Liver (tissue), 9 donors: ENCODE data around the gene FASN. TPM values are rescaled to one million over a fixed set of nuclear protein-coding genes. Genes with fewer than 3 reads are reported as not detected.

Experiments used
- DNase-seq: peaks from one replicate; pipeline ENCODE4 v3.0.0-alpha.2; 2017; ENCODE audit warnings: low spot score
- H3K27ac ChIP-seq, 2 donors: one replicate each; pipeline ENCODE4 v1.7.0; 2013; ENCODE audit warnings: inconsistent platforms in 2 of 2, low read length in 2 of 2, control low read depth in 1 of 2, low read depth in 1 of 2, mild to moderate bottlenecking in 1 of 2
- H3K27me3 ChIP-seq, 4 donors: one replicate each; pipeline versions ENCODE4 v1.6.1 to v1.7.0; 2013; ENCODE audit warnings: low read length in 3 of 4, inconsistent platforms in 1 of 4, mild to moderate bottlenecking in 1 of 4, moderate library complexity in 1 of 4; ENCODE audit not compliant: control insufficient read depth in 4 of 4, insufficient read depth in 4 of 4
- H3K36me3 ChIP-seq, 4 donors: one replicate each; pipeline versions ENCODE4 v1.6.1 to v1.7.0; 2013; ENCODE audit warnings: low read length in 3 of 4, mild to moderate bottlenecking in 3 of 4, low read depth in 1 of 4, moderate library complexity in 1 of 4; ENCODE audit not compliant: control insufficient read depth in 4 of 4, insufficient read depth in 3 of 4
- H3K4me1 ChIP-seq, 4 donors: one replicate each; pipeline versions ENCODE4 v1.6.1 to v1.7.0; 2013; ENCODE audit warnings: low read length in 3 of 4, mild to moderate bottlenecking in 3 of 4, moderate library complexity in 1 of 4; ENCODE audit not compliant: control insufficient read depth in 4 of 4, insufficient read depth in 4 of 4
- H3K4me3 ChIP-seq, 3 donors: one replicate each; pipeline versions ENCODE4 v1.6.1 to v1.7.0; 2013; ENCODE audit warnings: low read length in 3 of 3, control low read depth in 1 of 3, low read depth in 1 of 3, mild to moderate bottlenecking in 1 of 3
- H3K9ac ChIP-seq, 2 donors: one replicate each; pipeline ENCODE4 v1.7.0; 2013; ENCODE audit warnings: low read length in 2 of 2, mild to moderate bottlenecking in 2 of 2, moderate library complexity in 2 of 2, control low read depth in 1 of 2, low read depth in 1 of 2
- H3K9me3 ChIP-seq, 4 donors: one replicate each; pipeline versions ENCODE4 v1.6.1 to v1.7.0; 2013; ENCODE audit warnings: low read length in 3 of 4; ENCODE audit not compliant: control insufficient read depth in 4 of 4
- EGR1 ChIP-seq, 2 donors: IDR thresholded peaks; 2 replicates each; pipeline ENCODE4 v1.6.1; 2016 to 2018; ENCODE audit warnings: antibody characterized with exemption in 2 of 2, low read depth in 2 of 2
- FOXA1 ChIP-seq: IDR thresholded peaks from 2 replicates; pipeline ENCODE4 v1.6.1; 2016; ENCODE audit warnings: antibody characterized with exemption
- FOXA2 ChIP-seq: IDR thresholded peaks from 2 replicates; pipeline ENCODE4 v1.6.1; 2016; ENCODE audit warnings: antibody characterized with exemption
- GABPA ChIP-seq, 2 donors: IDR thresholded peaks in 1 of 2; conservative IDR thresholded peaks in 1 of 2; 2 replicates each; pipeline ENCODE4 v1.6.1; 2016; ENCODE audit warnings: antibody characterized with exemption in 2 of 2, mild to moderate bottlenecking in 1 of 2, moderate library complexity in 1 of 2
- HNF4A ChIP-seq, 2 donors: conservative IDR thresholded peaks; 2 replicates each; pipeline ENCODE4 v1.6.1; 2016; ENCODE audit warnings: antibody characterized with exemption in 2 of 2, mild to moderate bottlenecking in 2 of 2
- HNF4G ChIP-seq: IDR thresholded peaks from 2 replicates; pipeline ENCODE4 v1.6.1; 2016; ENCODE audit warnings: antibody characterized with exemption
- JUND ChIP-seq, 2 donors: IDR thresholded peaks; 2 replicates each; pipeline ENCODE4 v1.6.1; 2016; ENCODE audit warnings: antibody characterized with exemption in 2 of 2
- NR2F2 ChIP-seq: IDR thresholded peaks from 2 replicates; pipeline ENCODE4 v1.6.1; 2016; ENCODE audit warnings: antibody characterized with exemption
- RAD21 ChIP-seq, 2 donors: IDR thresholded peaks; 2 replicates each; pipeline ENCODE4 v1.6.1; 2016; ENCODE audit warnings: antibody characterized with exemption in 2 of 2, mild to moderate bottlenecking in 2 of 2
- RXRA ChIP-seq, 2 donors: IDR thresholded peaks; 2 replicates each; pipeline ENCODE4 v1.6.1; 2017 to 2018; ENCODE audit warnings: antibody characterized with exemption in 2 of 2, mild to moderate bottlenecking in 1 of 2
- SP1 ChIP-seq: IDR thresholded peaks from 2 replicates; pipeline ENCODE4 v1.6.1; 2018; ENCODE audit warnings: antibody characterized with exemption, mild to moderate bottlenecking
- TAF1 ChIP-seq: conservative IDR thresholded peaks from 2 replicates; pipeline ENCODE4 v1.6.1; 2016; ENCODE audit warnings: antibody characterized with exemption, mild to moderate bottlenecking
- YY1 ChIP-seq: IDR thresholded peaks from 2 replicates; pipeline ENCODE4 v1.6.1; 2016; ENCODE audit warnings: antibody characterized with exemption, mild to moderate bottlenecking
- WGBS: extraction: QIAGEN DNeasy Blood & Tissue Kit; methylation state at CpG from one replicate; pipeline ENCODE4 v1.1.7; 2013; 5-methylcytosine and 5-hydroxymethylcytosine counted together
- polyA plus RNA-seq, 2 donors: library from polyadenylated mRNA; stranded (reverse) in 1 of 2; unstranded in 1 of 2; fragments of 200-250 nt in 1 of 2; fragments of >200 nt in 1 of 2; fragmentation: Nextera tagmentation in 1 of 2; extraction: Ambion mirVana in 1 of 2; gene quantifications; one replicate each; pipeline versions ENCODE4 v1.2.1 to v1.2.3, GENCODE V29; 2013 to 2015
- total RNA-seq, 2 donors: library from RNA; depleted of rRNA; stranded (reverse); fragments of >200 nt; gene quantifications; one replicate each; pipeline ENCODE4 v1.2.3, GENCODE V29; 2014
- TF ChIP-seq, protein P1 (sequence below): IDR thresholded peaks from 2 replicates; pipeline ENCODE4 v1.6.1; 2016; ENCODE audit warnings: antibody characterized with exemption
- TF ChIP-seq, protein P2 (sequence below): IDR thresholded peaks from 2 replicates; pipeline ENCODE4 v1.6.1; 2016; ENCODE audit warnings: antibody characterized with exemption
- TF ChIP-seq, protein P3 (sequence below): fragments of 150-350 bp; IDR thresholded peaks from 2 replicates; pipeline ENCODE4 v1.5.1; 2017; ENCODE audit warnings: improper control_type of control experiment, low read depth, low read length; ENCODE audit not compliant: missing input control
- TF ChIP-seq, protein P4 (sequence below): IDR thresholded peaks from 2 replicates; pipeline ENCODE4 v1.6.1; 2016; ENCODE audit warnings: antibody characterized with exemption
- TF ChIP-seq, protein P5 (sequence below): IDR thresholded peaks from 2 replicates; pipeline ENCODE4 v1.6.1; 2016; ENCODE audit warnings: antibody characterized with exemption, mild to moderate bottlenecking
- donor health status: healthy.
- donor health status: healthy.
- donor health status: healthy.
- donor health status: healthy.
- donor health status: healthy.

FASN gene
- total and polyA plus RNA-seq, 4 donors, result 53.1 to 229 (median 130) TPM

DNA sequence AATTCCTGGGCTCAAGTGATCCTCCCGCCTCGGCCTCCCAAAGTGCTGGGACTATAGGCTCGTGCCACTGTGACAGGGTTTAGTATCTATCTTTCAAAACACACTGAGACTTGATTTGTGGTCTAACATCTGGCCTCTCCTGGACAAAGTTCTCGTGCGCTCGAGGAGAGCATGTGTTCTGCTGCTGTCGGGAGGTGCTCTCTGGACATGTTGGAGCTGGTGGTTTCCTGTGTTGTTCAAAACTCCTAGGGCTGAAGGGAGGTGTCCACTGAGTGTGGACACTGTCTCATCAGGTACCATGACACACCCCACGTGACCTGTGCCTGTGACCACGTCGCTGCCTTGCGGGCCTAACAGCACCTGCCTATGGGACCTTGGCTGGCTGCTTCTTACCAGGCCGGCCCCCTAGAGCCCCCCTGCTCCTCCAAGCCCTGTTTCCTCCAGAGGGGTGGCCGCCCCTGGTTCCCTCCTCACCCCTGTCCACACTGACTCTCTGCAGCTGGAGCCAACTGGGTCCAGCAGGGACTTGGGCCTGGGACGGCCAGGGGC lies 52.0 kb downstream of the FASN start:
- H3K27me3 ChIP-seq, result no peaks in the 10 kb centered on the region
- no peak overlapping the region for H3K9ac ChIP-seq
- H3K27ac ChIP-seq, result peak overlapping the region; percentile 40 to 77
- DNase-seq, result no peak
- WGBS, result 75% methylated on average over 14 of the region's 14 CpGs
- H3K4me1 ChIP-seq, result peaks cover 13 to 64% (median 45%) of the 10 kb centered on the region in 4 donors
- TF ChIP-seq, protein P1, sequence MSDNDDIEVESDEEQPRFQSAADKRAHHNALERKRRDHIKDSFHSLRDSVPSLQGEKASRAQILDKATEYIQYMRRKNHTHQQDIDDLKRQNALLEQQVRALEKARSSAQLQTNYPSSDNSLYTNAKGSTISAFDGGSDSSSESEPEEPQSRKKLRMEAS, result no peak
- TF ChIP-seq HNF4A (conservative IDR thresholded peaks at IDR 0.05) (peak; percentile 9 to 39), YY1 (no peak)
- TF ChIP-seq, protein P2, sequence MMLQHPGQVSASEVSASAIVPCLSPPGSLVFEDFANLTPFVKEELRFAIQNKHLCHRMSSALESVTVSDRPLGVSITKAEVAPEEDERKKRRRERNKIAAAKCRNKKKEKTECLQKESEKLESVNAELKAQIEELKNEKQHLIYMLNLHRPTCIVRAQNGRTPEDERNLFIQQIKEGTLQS, result no peak
- no peaks in the 10 kb centered on the region for H3K9me3 ChIP-seq
- peaks cover 0 to 8% (median 2%) of the 10 kb centered on the region in 4 donors for H3K36me3 ChIP-seq
- no peak overlapping the region for H3K4me3 ChIP-seq

DNA sequence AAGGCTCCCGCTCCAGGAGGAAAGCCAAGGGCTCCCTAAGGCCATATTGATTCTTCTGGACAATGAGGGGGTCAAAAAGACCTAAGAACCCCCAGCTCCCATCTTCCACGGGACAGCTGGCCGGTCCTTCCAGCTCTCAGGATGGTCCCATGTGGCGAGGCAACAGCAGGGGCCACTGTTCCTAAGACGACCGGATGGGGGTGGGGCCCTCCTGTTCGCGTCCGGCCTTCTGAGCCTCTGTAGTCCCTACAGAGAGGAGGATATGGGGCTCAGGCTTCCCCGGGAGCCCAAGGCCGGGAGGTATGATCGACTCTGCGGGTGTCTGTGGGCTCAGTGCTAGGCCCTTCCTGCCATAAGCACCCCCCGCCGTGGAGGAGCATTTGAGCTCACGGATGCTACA lies 54.5 kb downstream of the FASN start:
- WGBS, result 83% methylated on average over 16 of the region's 16 CpGs
- TF ChIP-seq FOXA2 (no peak), GABPA (IDR thresholded peaks at IDR 0.05 in 1 of 2, conservative IDR thresholded peaks at IDR 0.05 in 1 of 2) (no peak), HNF4A (conservative IDR thresholded peaks at IDR 0.05) (no peak), FOXA1 (no peak), EGR1 (IDR thresholded peaks at IDR 0.05; ENCODE audit: low read depth in 2 of 2) (no peak), RAD21 (IDR thresholded peaks at IDR 0.05) (no peak), YY1 (no peak), SP1 (no peak), JUND (IDR thresholded peaks at IDR 0.05) (no peak), RXRA (IDR thresholded peaks at IDR 0.05) (no peak), TAF1 (no peak), NR2F2 (no peak), HNF4G (no peak)
- TF ChIP-seq, protein P2, result no peak
- TF ChIP-seq, protein P1, result no peak
- TF ChIP-seq, protein P3, sequence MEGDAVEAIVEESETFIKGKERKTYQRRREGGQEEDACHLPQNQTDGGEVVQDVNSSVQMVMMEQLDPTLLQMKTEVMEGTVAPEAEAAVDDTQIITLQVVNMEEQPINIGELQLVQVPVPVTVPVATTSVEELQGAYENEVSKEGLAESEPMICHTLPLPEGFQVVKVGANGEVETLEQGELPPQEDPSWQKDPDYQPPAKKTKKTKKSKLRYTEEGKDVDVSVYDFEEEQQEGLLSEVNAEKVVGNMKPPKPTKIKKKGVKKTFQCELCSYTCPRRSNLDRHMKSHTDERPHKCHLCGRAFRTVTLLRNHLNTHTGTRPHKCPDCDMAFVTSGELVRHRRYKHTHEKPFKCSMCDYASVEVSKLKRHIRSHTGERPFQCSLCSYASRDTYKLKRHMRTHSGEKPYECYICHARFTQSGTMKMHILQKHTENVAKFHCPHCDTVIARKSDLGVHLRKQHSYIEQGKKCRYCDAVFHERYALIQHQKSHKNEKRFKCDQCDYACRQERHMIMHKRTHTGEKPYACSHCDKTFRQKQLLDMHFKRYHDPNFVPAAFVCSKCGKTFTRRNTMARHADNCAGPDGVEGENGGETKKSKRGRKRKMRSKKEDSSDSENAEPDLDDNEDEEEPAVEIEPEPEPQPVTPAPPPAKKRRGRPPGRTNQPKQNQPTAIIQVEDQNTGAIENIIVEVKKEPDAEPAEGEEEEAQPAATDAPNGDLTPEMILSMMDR, result no peak
- TF ChIP-seq, protein P4, sequence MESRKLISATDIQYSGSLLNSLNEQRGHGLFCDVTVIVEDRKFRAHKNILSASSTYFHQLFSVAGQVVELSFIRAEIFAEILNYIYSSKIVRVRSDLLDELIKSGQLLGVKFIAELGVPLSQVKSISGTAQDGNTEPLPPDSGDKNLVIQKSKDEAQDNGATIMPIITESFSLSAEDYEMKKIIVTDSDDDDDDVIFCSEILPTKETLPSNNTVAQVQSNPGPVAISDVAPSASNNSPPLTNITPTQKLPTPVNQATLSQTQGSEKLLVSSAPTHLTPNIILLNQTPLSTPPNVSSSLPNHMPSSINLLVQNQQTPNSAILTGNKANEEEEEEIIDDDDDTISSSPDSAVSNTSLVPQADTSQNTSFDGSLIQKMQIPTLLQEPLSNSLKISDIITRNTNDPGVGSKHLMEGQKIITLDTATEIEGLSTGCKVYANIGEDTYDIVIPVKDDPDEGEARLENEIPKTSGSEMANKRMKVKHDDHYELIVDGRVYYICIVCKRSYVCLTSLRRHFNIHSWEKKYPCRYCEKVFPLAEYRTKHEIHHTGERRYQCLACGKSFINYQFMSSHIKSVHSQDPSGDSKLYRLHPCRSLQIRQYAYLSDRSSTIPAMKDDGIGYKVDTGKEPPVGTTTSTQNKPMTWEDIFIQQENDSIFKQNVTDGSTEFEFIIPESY, result no peak
- TF ChIP-seq, protein P5, sequence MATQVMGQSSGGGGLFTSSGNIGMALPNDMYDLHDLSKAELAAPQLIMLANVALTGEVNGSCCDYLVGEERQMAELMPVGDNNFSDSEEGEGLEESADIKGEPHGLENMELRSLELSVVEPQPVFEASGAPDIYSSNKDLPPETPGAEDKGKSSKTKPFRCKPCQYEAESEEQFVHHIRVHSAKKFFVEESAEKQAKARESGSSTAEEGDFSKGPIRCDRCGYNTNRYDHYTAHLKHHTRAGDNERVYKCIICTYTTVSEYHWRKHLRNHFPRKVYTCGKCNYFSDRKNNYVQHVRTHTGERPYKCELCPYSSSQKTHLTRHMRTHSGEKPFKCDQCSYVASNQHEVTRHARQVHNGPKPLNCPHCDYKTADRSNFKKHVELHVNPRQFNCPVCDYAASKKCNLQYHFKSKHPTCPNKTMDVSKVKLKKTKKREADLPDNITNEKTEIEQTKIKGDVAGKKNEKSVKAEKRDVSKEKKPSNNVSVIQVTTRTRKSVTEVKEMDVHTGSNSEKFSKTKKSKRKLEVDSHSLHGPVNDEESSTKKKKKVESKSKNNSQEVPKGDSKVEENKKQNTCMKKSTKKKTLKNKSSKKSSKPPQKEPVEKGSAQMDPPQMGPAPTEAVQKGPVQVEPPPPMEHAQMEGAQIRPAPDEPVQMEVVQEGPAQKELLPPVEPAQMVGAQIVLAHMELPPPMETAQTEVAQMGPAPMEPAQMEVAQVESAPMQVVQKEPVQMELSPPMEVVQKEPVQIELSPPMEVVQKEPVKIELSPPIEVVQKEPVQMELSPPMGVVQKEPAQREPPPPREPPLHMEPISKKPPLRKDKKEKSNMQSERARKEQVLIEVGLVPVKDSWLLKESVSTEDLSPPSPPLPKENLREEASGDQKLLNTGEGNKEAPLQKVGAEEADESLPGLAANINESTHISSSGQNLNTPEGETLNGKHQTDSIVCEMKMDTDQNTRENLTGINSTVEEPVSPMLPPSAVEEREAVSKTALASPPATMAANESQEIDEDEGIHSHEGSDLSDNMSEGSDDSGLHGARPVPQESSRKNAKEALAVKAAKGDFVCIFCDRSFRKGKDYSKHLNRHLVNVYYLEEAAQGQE, result no peak

More for the DNA sequence above, 54.5 kb downstream of the FASN start:
- H3K27me3 ChIP-seq, result no peaks in the 10 kb centered on the region
- no peak for DNase-seq
- no peaks in the 10 kb centered on the region for H3K9me3 ChIP-seq
- no peak overlapping the region for H3K27ac ChIP-seq
- peaks cover 8 to 57% (median 38%) of the 10 kb centered on the region in 4 donors for H3K4me1 ChIP-seq
- no peak overlapping the region for H3K4me3 ChIP-seq
- H3K9ac ChIP-seq, result no peak overlapping the region
- H3K36me3 ChIP-seq, result peaks cover 0 to 8% (median 1%) of the 10 kb centered on the region in 4 donors
